ENCODE measurements around the gene ALKBH8.
"Not testable (repeated sequence)": the region's sequence is repeated elsewhere in the genome, so short reads cannot be mapped to it uniquely, and the experiment has no call there.

GRCh38 chr11:107497371-107497770, 68.2 kb downstream of the ALKBH8 start:
- TF ChIP-seq CTCF (conservative IDR thresholded peaks at IDR 0.05; ENCODE audit: low read length); EZH2phosphoT487 (IDR thresholded peaks at IDR 0.05; ENCODE audit: borderline replicate concordance, low read depth, low read length): not testable (repeated sequence)

Data from OCI-LY7 (cell line).